GM10266 (cell line): Measurements from ENCODE around the gene DHX30.

Experiments
- DNase-seq: peaks from one replicate; pipeline ENCODE4 v3.0.0; 2012; ENCODE audit errors: extremely low spot score
- TF ChIP-seq, protein P1 (sequence below): IDR thresholded peaks from 2 replicates; pipeline ENCODE4 v1.5.1; 2012; ENCODE audit warnings: mild to moderate bottlenecking, low read depth; ENCODE audit not compliant: control insufficient read depth, insufficient read depth; ENCODE audit errors: missing control alignments

DHX30 gene

DNA sequence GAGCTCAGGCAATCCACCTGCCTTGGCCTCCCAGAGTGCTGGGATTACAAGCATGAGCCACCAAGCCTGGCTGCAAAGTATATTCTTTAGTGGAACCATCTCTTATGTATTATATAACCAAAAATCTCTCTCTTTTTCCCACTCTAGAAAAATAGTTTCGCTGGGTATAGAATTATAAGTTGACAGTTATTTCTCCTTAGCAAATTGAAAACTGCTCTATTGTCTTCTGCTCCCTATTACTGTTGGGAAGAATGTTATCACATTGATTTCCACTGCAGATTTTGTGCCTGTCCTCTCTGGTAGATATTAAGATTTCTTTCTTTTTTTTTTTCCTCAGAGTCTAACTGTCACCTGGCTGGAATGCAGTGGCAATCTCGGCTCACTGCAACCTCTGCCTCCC lies 10.2 kb upstream of the DHX30 start:
- TF ChIP-seq, protein P1, sequence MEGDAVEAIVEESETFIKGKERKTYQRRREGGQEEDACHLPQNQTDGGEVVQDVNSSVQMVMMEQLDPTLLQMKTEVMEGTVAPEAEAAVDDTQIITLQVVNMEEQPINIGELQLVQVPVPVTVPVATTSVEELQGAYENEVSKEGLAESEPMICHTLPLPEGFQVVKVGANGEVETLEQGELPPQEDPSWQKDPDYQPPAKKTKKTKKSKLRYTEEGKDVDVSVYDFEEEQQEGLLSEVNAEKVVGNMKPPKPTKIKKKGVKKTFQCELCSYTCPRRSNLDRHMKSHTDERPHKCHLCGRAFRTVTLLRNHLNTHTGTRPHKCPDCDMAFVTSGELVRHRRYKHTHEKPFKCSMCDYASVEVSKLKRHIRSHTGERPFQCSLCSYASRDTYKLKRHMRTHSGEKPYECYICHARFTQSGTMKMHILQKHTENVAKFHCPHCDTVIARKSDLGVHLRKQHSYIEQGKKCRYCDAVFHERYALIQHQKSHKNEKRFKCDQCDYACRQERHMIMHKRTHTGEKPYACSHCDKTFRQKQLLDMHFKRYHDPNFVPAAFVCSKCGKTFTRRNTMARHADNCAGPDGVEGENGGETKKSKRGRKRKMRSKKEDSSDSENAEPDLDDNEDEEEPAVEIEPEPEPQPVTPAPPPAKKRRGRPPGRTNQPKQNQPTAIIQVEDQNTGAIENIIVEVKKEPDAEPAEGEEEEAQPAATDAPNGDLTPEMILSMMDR, result no peak
- DNase-seq, result no peak

DNA sequence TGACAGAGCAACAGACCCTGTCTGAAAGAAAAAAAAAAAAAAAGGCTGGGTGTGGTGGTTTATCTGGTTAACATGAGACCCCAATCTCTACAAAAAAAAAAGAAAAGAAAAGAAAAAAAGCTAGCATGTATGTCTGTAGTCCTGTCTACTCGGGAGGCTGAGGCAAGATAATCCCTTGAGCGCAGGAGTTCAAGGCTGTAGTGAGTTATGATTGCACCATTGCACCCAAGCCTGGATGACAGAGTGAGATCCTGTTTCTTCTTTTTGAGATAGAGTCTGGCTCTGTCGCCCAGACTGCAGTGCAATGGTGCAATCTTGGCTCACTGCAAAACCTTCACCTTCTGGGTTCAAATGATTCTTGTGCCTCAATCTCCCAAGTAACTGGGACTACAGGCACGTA lies 8.4 kb upstream of the DHX30 start:
- no peak for DNase-seq
- TF ChIP-seq, protein P1, result no peak

DNA sequence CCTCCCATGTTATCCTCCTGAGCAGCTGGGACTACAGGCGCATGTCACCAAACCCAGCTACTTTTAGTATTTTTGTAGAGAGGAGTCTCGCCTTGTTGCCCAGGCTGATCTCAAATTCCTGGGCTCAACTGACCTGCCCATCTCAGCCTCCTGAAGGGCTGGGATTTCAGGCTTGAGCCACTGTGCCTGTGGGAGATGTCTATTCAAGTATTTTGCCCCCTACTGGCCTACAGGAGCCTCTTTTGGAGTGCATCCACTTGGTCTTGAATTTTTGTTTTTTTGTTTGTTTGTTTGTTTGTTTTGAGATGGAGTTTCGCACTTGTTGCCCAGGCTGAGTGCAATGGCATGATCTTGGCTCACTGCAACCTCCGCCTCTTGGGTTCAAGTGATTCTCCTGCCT lies 3.2 kb upstream of the DHX30 start:
- TF ChIP-seq, protein P1, result peak; percentile 40
- DNase-seq, result peak; percentile 30

DNA sequence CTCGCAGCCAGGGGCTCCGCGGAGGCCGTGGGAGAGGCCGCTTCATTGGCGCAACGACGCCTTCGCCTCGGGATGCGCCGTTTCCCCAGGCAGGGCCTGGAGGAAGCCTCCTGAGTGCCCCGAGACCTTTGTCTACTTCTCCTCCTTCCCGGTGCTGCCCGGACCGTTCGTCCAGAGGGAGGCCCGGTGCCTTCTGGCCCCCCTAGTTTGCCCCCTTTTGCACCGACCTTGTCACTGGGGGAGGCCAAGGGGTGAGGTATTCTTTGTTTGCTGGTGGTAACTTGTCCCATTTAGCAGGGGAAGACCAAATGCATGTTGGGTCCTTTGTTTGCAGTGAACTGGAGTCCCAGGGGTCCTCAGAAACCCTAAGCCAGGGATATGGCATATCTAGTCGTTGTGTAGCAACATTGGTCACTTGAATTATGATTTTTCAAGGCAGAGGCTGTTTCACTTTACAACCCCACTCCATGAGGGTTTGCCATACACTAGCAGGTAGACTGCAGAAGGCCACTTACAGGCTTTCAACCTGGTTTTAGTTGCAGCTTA lies 615 bp downstream of the DHX30 start:
- TF ChIP-seq, protein P1, result no peak
- DNase-seq, result no peak

DNA sequence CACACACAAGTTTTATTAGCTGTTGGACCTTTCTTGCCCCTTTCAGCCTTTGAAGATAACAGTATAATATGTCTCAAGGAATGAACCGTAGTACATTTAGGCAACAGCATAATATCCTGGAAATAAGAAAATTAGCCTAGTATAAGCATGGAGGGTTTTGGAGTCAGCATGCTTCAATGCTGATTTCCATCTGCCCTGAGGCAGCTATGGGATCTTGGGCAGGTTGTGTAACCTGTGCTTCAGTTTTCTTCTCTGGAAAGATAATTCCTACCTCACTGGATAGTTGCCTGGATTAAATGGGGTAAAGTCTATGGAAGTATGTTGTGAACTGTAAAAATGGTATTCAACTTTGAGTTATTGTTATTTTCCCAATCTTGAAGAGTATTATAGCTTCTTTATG lies 1.6 kb downstream of the DHX30 start:
- TF ChIP-seq, protein P1, result no peak
- DNase-seq, result no peak

DNA sequence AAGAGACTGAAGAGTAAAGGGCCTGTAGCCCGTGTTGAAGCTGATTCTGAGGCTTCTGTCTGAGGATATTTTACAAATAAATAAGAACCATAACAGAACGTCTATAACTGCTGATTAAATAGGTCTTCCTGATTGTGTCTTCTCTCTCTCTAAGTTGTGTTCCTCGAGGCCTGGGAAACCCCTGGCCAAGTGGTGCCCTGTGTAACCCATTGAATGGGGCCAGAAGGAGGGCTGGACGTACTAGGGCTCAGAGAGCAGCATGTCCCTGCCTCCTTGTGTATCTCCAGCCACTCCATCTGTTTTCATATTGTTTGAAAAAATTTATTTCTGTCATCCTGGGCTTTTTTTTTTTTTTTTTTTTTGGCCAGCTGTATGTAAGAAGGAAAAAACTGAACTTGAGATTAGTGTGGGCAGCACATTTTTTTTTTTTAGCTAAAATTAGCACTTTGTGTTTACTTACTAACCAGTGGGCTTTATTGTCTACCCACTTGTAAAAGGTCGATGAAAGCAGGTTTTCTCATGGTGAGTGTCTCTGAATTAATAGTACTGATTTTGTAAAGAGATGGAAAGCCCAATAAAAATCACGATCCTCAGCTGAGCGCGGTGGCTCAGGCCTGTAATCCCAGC lies 10.7 kb downstream of the DHX30 start:
- TF ChIP-seq, protein P1, result no peak
- DNase-seq, result no peak

DNA sequence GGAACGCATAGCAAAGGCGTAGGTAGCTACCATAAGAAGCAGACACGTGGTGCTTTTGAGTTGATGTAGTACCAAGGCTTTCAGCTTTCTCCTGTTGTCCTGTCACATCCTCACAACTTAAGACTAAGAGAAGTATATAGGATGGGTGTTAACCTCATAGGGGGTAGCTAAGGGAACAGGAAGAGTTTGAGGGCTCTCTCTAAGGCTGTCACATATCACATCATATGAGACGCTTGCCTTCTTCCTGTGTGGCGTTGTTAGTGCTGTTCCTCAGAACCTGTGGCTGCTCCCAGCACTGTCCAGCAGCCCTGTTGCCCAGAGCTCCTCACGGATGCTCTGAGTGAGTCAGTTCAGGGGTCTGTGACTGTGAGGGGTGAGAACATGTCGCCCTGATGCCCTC lies 14.7 kb downstream of the DHX30 start:
- TF ChIP-seq, protein P1, result no peak
- DNase-seq, result no peak
